ENCODE data around the gene VWA7.

VWA7 gene

GRCh38 chr6:31760790-31761189, 16.3 kb downstream of the VWA7 start:
- in situ Hi-C loops (cut with MboI; ENCODE audit: low sequenced_read_pairs): no loop called here

DNA sequence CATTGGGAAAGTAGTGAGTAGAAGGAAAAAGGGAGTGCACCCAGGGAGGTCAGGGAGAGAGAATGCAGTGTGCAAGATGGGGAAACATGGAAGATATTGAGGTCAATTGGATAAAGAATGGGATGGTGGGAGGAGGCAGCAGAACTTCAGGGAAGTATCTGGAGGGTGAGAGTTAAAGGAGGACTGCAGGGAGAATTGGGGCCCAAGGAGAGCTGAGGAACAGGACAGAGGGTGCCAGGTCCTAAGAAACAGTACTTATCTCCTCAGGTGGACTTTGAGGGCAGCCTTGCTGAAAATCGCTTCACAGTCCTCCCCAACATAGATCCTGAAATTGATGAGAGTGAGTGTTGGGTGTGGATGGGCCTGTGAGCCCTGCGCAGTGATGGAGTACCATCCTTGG, 18.8 kb downstream of the VWA7 start:
- in situ Hi-C loops (cut with MboI; ENCODE audit: low sequenced_read_pairs): no loop called here

- in situ Hi-C loops (cut with MboI; ENCODE audit: low sequenced_read_pairs): no loop called here
Measured at GRCh38 chr6:31752739-31753319, 24.3 kb downstream of the VWA7 start.

GRCh38 chr6:31750411-31751022, 26.6 kb downstream of the VWA7 start:
- in situ Hi-C loops (cut with MboI; ENCODE audit: low sequenced_read_pairs): no loop called here

DNA sequence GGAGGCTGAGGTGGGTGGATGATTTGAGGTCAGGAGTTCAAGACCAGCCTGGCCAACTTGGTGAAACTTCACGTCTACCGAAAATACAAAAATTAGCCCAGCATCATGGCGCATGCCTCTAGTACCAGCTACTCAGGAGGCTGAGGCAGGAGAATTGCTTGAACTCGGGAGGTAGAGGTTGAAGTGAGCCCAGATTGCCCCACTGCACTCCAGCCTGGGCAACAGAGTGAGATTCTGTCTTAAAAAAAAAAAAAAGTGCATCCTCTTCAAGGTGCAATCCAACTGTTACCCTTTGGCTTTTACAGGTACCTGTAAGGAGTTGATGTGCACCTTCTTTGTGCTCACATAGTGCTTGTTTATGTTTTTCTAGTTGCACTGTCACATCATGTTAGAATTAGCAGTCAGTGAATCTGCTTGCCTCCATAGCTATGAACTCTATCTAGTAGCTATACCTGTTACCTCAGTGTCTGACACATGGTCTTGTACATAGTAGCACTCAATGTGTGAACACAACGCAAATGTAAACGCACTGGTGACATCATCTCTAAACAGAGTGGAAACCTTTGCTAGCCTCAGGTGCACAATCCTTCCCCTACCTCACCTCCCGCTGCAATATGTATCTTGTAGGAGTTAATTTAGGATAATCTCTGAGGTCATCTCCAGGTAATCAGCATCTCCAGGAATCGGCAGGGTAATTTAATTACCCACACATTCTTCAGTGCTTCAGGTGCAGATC, 27.7 kb downstream of the VWA7 start:
- in situ Hi-C loops (cut with MboI; ENCODE audit: low sequenced_read_pairs): no loop called here

DNA sequence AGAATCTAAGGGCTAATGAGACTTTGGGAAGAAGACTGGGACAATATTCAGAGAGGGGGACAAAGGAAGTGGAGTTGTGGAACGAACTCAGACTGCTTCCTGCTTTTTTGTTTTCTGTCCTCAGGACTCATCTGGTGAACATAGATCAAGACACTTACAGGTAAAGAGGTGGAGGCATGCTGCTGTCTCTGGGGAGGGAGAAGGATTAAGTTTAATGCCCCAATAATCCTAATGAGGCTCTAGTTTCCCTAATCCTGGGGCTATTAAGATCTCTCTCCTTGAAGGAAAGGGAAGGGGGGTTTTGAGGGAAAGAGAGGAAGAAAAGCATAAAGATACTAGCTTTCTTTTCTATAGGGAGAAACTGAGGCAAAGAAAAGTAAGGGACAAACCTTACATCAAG, 32.7 kb downstream of the VWA7 start:
- in situ Hi-C loops (cut with MboI; ENCODE audit: low sequenced_read_pairs): no loop called here

GRCh38 chr6:31742894-31743293, 34.2 kb downstream of the VWA7 start:
- in situ Hi-C loops (cut with MboI; ENCODE audit: low sequenced_read_pairs): no loop called here

GRCh38 chr6:31741815-31742214, 35.3 kb downstream of the VWA7 start:
- in situ Hi-C loops (cut with MboI; ENCODE audit: low sequenced_read_pairs): no loop called here

GRCh38 chr6:31740397-31741223, 36.5 kb downstream of the VWA7 start:
- in situ Hi-C loops (cut with MboI; ENCODE audit: low sequenced_read_pairs): no loop called here

DNA sequence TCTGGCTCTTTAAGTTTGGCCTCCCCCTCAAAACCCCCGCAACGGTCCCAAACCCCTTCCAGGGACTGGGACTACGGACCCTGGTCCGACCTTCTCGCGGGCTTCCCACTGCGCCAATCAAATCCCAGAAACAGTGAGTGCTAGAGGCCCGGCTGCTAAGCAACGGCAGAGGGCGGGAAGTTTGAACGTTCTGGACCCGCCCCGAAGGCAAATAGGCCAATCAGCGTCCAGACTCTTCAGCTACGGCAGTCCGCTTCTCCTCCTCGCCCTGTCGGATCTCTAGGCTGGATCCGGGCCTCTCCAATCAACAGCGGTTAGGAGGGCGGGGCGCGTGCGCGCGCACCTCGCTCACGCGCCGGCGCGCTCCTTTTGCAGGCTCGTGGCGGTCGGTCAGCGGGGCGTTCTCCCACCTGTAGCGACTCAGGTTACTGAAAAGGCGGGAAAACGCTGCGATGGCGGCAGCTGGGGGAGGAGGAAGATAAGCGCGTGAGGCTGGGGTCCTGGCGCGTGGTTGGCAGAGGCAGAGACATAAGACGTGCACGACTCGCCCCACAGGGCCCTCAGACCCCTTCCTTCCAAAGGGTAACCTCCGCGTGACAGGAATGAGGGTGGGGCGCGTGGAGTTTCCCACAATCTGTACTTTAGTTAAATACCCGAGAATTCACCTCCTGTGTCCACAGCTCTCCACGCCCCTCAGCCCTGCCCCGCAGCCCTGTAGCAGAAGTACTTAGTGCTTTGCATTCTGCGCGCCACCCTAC, 37.3 kb downstream of the VWA7 start, which contains the start of gene MSH5:
Gene MSH5, plus strand, starts transcription at position 367 of the 758 bp plus-strand sequence. CDS start 462 bp downstream, outside the sequence.
- in situ Hi-C loops (cut with MboI; ENCODE audit: low sequenced_read_pairs): no loop called here

GRCh38 chr6:31737991-31738979, 38.8 kb downstream of the VWA7 start:
- in situ Hi-C loops (cut with MboI; ENCODE audit: low sequenced_read_pairs): no loop called here

DNA sequence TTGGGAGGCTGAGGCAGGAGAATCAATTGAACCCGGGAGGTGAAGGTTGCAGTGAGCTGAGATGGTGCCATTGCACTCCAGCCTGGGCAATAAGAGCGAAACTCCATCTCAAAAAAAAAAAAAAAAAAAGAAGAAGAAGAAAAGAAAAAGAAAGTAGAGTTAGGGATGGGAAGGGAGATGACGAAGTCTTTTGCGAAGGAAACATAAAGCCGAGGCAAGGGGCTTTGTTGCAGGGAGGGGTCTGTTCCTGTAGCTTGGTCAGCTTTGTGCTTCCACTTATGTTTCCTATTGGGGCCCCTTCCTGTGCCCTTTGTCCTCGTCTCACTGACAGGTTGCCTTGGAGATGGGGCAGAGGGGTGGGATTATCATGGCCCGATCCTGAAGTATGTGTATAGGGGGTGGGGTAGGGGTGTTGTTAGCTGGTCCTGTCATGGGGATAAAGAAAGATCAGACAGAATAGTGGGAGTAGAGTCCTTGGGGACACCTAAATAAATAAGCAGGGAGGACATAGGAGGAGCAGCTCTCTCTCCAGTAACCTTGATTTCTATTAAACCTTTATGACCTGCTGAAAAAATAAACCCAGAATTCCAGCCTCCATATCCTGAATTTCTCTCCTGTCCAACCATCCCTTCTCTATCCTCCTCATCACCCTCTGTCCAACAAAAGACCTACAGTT, 39.7 kb downstream of the VWA7 start:
- in situ Hi-C loops (cut with MboI; ENCODE audit: low sequenced_read_pairs): no loop called here

GRCh38 chr6:31736768-31737314, 40.3 kb downstream of the VWA7 start:
- in situ Hi-C loops (cut with MboI; ENCODE audit: low sequenced_read_pairs): no loop called here

DNA sequence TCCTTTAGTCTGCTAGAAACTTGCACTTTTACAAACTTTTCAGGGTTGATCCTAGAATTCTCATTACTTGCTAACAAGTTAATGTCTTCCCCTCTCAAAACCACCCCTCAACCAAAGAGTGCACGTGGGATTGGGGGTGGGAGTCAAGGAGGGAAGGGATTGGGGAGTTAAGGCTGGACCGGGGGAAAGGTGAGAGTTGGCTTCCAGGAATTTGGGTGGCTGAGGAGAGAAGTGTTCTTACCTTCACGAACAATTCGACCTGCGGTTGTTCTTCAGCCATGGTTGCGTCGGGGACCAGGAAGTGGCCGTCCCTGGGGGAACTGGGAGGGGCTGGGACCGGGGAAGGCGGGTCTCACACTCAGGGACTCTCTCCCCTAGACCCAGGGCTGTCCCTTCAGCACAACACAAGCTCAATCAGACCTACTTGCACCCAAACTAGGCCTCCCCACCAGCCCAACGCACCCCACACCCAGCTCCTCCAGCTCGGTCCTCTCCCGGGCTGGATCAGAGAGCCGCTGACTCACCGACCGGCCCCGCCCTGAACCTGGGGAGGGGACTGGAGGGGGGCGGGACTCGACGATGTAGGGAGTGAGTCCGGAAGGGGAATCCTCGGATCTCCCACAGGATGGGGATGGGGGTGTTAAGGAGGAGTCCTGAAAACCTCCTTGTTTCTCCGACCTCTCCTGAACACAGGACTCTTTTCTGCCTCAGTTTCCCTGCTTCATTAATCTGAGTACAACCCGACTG, 40.9 kb downstream of the VWA7 start, which contains the start of gene CLIC1:
Gene CLIC1, minus strand, starts transcription at position 510 of the 747 bp plus-strand sequence. Its CDS starts 230 bp downstream, at position 280.
- in situ Hi-C loops (cut with MboI; ENCODE audit: low sequenced_read_pairs): no loop called here

GRCh38 chr6:31734821-31735406, 42.2 kb downstream of the VWA7 start:
- in situ Hi-C loops (cut with MboI; ENCODE audit: low sequenced_read_pairs): no loop called here

GRCh38 chr6:31734247-31734820, 42.8 kb downstream of the VWA7 start:
- in situ Hi-C loops (cut with MboI; ENCODE audit: low sequenced_read_pairs): no loop called here

DNA sequence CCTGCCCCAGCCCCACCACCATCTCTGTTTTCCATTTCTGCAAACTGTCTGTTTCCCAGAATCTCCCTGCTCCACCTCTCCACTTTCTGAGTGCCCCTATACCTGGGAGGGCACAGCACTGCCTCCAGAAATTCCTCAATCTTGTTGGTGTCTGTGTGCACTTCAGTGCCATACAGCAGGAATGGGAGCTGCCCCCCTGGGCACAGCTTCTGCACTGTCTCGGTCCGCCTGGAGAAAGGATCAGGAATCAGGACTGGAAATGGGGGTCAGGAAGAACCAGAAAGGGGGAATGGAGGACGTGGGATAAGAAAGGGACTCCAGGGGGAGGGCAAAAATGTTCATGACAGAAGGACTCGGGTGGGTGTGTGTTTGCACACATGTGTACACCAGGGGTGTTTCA, 43.4 kb downstream of the VWA7 start:
- in situ Hi-C loops (cut with MboI; ENCODE audit: low sequenced_read_pairs): no loop called here
